Measurements from ENCODE around the gene TTC21A. TPM values are rescaled to one million over a fixed set of nuclear protein-coding genes. Genes with fewer than 3 reads are reported as not detected.
A peak's percentile ranks its signal among the peaks of the same experiment; 100 is the strongest.

Gene TTC21A
- total RNA-seq, 6 experiments from 2014 or later: 1.4 to 3.5 (median 2.5) TPM

DNA sequence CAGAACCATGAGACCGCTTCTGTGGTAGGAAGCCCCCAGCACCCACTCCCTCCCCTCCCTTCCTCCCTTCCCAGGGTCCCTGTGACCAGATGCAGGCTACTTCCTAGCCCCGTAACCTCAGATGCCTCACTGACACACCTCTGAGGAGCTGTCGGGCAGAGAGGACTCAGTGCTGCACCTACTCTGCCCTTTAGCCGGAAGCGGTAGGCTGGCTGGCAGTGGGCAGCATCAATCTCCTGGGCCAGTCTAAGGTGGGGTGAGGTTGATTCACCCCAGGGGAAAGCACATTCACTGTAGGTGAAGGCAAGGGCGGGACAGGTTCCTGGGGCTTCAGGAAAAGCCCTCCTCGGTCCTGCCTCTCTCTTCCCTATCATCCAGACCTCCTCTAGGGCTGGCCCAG, 26.8 kb downstream of the TTC21A start:
- no peak for DNase-seq
- no peak for TF ChIP-seq POLR2A (IDR thresholded peaks at IDR 0.05)
- TF ChIP-seq, protein P1, sequence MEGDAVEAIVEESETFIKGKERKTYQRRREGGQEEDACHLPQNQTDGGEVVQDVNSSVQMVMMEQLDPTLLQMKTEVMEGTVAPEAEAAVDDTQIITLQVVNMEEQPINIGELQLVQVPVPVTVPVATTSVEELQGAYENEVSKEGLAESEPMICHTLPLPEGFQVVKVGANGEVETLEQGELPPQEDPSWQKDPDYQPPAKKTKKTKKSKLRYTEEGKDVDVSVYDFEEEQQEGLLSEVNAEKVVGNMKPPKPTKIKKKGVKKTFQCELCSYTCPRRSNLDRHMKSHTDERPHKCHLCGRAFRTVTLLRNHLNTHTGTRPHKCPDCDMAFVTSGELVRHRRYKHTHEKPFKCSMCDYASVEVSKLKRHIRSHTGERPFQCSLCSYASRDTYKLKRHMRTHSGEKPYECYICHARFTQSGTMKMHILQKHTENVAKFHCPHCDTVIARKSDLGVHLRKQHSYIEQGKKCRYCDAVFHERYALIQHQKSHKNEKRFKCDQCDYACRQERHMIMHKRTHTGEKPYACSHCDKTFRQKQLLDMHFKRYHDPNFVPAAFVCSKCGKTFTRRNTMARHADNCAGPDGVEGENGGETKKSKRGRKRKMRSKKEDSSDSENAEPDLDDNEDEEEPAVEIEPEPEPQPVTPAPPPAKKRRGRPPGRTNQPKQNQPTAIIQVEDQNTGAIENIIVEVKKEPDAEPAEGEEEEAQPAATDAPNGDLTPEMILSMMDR (IDR thresholded peaks at IDR 0.05): no peak
- no peak overlapping the region for H3K4me3 ChIP-seq
- intact Hi-C loops (cut with DNase I): no loop called here
- H3K4me1 ChIP-seq: no peaks in the 10 kb centered on the region
- no peak overlapping the region for H3K27ac ChIP-seq
- no peak for ATAC-seq
- 100% methylated on average over 2 of the region's 7 CpGs for WGBS (ENCODE audit: insufficient coverage, low coverage, low lambda C conversion rate, missing lambda C conversion rate)
- H3K9me3 ChIP-seq: no peaks in the 10 kb centered on the region
- no peaks in the 10 kb centered on the region for H3K36me3 ChIP-seq
- H3K27me3 ChIP-seq: no peaks in the 10 kb centered on the region

DNA sequence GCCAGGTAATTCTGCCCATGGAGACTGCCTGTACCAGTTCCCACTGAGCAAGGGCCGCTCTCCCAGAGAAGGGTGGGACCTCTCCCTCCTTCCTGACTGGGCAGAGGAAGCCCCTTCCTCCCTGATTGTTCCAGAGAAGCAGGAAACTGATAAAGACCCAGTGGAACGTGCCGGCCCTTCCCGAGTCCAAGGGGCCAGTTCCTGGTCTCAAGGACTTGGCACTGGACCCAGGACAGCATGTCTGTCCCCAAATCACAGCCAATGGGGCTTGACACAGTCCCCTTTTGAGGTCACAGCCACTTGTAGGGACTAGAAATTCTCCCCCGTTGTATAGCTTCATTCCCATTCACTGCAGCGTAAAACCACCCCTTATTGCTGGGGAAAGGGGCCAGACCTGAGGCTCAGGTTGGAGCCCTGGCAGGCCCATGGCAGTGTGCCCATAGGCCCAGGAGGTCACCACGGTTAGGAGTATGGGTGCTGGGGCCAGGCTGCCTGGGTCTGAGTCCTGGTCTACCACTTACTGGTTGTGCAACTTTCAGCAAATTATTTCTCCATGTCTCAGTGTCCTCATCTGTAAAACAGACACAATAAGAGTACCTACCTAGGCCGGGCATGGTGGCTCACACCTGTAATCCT, 27.8 kb downstream of the TTC21A start:
- H3K36me3 ChIP-seq: no peaks in the 10 kb centered on the region
- ATAC-seq (peak; percentile 44 to 73 (median 53)), DNase-seq (no peak)
- intact Hi-C loops (cut with DNase I): no loop called here
- no peaks in the 10 kb centered on the region for H3K9me3 ChIP-seq
- H3K4me1 ChIP-seq: no peaks in the 10 kb centered on the region
- WGBS (ENCODE audit: insufficient coverage, low coverage, low lambda C conversion rate, missing lambda C conversion rate): 73% methylated on average over 3 of the region's 8 CpGs
- H3K27ac ChIP-seq: no peak overlapping the region
- no peaks in the 10 kb centered on the region for H3K27me3 ChIP-seq
- no peak for TF ChIP-seq POLR2A (IDR thresholded peaks at IDR 0.05)
- TF ChIP-seq, protein P1 (IDR thresholded peaks at IDR 0.05): no peak
- H3K4me3 ChIP-seq: no peak overlapping the region

DNA sequence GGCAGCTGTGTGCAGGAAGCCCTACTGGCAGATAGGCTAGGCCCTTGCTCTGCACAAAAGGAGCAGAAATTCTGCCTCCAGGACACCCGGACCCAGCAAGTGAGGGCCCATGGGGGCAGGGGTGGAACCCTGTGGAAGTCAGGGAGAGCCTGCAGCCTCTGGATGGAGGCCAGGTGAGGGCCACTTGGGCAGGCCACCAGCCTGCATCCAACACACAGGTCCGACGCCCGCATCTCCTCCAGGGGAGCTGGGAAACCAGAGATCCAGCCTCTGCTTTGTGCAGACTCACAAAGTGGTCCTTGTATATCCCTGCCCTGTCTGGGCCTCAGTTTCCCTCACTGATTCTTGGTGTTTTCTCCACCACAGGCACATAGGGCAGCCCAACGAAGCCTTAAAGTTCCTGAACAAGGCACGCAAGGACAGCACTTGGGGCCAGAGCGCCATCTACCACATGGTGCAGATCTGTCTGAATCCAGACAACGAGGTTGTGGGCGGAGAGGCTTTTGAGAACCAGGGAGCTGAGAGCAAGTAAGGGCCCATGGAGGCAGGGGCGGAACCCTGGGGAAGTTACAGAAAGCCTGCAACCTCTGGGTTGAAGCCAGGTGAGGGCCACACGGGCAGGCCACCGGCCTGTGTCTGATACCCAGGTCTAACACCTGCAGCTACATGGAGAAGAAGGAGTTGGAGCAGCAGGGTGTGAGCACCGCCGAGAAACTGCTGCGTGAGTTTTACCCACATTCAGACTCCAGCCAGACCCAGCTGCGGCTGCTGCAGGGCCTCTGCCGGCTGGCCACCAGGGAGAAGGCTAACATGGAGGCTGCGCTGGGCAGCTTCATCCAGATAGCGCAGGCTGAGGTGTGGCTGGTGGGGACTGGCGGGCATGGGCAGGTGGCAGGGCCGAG, 29.3 kb downstream of the TTC21A start:
- intact Hi-C loops (cut with DNase I): no loop called here
- Histone ChIP-seq H3K4me1 (peaks cover 0 to 11% (median 4%) of the 10 kb centered on the region in 4 donors), H3K27me3 (no peaks in the 10 kb centered on the region), H3K9me3 (no peaks in the 10 kb centered on the region), H3K27ac (no peak overlapping the region), H3K4me3 (no peak overlapping the region), H3K36me3 (peaks cover 0 to 3% (median under 1%) of the 10 kb centered on the region in 4 donors)
- ATAC-seq (no peak), DNase-seq (no peak)
- no CpG with 5 or more reads among the region's 21 CpGs for WGBS (ENCODE audit: insufficient coverage, low coverage, low lambda C conversion rate, missing lambda C conversion rate)
- TF ChIP-seq POLR2A (IDR thresholded peaks at IDR 0.05): no peak

DNA sequence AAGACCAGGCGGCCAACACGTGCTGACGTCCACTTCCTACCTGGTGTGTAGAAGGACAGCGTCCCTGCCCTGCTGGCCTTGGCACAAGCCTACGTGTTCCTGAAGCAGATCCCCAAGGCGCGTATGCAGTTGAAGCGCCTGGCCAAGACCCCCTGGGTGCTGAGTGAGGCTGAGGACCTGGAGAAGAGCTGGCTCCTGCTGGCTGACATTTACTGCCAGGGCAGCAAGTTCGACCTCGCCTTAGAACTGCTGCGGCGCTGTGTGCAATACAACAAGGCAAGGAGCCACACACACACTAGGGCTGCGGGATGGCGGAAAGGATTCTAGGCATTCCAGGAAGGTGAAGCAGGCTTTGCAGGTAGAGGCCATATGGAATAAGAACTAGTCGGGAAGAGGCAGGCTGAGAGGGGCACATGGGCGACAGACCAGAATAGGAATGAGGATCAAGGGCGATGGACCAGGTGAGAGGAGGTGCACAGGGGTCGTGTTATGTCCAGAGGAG, 30.0 kb downstream of the TTC21A start:
- Histone ChIP-seq H3K9me3 (no peaks in the 10 kb centered on the region), H3K27ac (no peak overlapping the region), H3K27me3 (no peaks in the 10 kb centered on the region), H3K36me3 (peaks cover 1 to 8% (median 4%) of the 10 kb centered on the region in 4 donors), H3K4me3 (no peak overlapping the region), H3K4me1 (peaks cover 0 to 18% (median 7%) of the 10 kb centered on the region in 4 donors)
- intact Hi-C loops (cut with DNase I): no loop called here
- no peak for DNase-seq
- ATAC-seq: no peak
- no peak for TF ChIP-seq POLR2A (IDR thresholded peaks at IDR 0.05)
- TF ChIP-seq, protein P1 (IDR thresholded peaks at IDR 0.05): no peak
- WGBS (ENCODE audit: insufficient coverage, low coverage, low lambda C conversion rate, missing lambda C conversion rate): 92% methylated on average over 7 of the region's 18 CpGs
